Colonic mucosa (tissue), 4 donors: ENCODE data around the gene MAN1A2. TPM values are rescaled to one million over a fixed set of nuclear protein-coding genes. Genes with fewer than 3 reads are reported as not detected.
"Not testable (repeated sequence)": the region's sequence is repeated elsewhere in the genome, so short reads cannot be mapped to it uniquely, and the experiment has no call there.

Source experiments
- DNase-seq: peaks from one replicate; pipeline ENCODE4 v3.0.0-alpha.2; 2020
- H3K27ac ChIP-seq: fragments of 200-600 bp; one replicate; pipeline ENCODE4 v1.8.0; 2021
- H3K27me3 ChIP-seq: fragments of 200-600 bp; one replicate; pipeline ENCODE4 v1.8.0; 2021
- H3K36me3 ChIP-seq: fragments of 200-600 bp; one replicate; pipeline ENCODE4 v1.8.0; 2021
- H3K4me1 ChIP-seq: fragments of 200-600 bp; one replicate; pipeline ENCODE4 v1.8.0; 2021; ENCODE audit warnings: mild to moderate bottlenecking
- H3K4me3 ChIP-seq: fragments of 200-600 bp; one replicate; pipeline ENCODE4 v1.8.0; 2021
- H3K9ac ChIP-seq, 2 donors: one replicate each; pipeline ENCODE4 v1.7.0; 2013; ENCODE audit warnings: control low read depth in 2 of 2, low read depth in 2 of 2, low read length in 2 of 2
- H3K9me3 ChIP-seq: fragments of 200-600 bp; one replicate; pipeline ENCODE4 v1.8.0; 2021
- intact Hi-C: fragments of 100-400 bp; cut with DNase I; formaldehyde crosslinking; loops from one replicate; pipeline ENCODE4 v1.14.1; 2022
- total RNA-seq, 2 donors: library from RNA; stranded (reverse); fragmentation: NEBNext Ultra II Directional in 1 of 2; extraction: Animal tissue kit (Norgen Biotek cat#: 25700) in 1 of 2; gene quantifications; one replicate each; pipeline ENCODE4 v1.2.1, GENCODE V29; 2021
- TF ChIP-seq, protein P1 (sequence below): fragments of 200-600 bp; IDR thresholded peaks from one replicate; pipeline ENCODE4 v1.8.0; 2022; ENCODE audit warnings: antibody characterized with exemption, mild to moderate bottlenecking
- donor health status: healthy.
- donor health status: DM: no; HTN: no; CAD: no.
- donor health status: DM: no; HTN: no; CAD: no.

MAN1A2 gene
- total RNA-seq, 2 donors from 2014 or later = 27.9 to 35.7 TPM

- intact Hi-C loops = loop anchor here (10.0 kb wide), 1 partner anchor 160 kb away; no protein-coding TSS in a partner anchor
- H3K4me3 ChIP-seq = no peak overlapping the region
- no peak overlapping the region for H3K9ac ChIP-seq
- H3K36me3 ChIP-seq = no peaks in the 10 kb centered on the region
- H3K27me3 ChIP-seq = no peaks in the 10 kb centered on the region
- no peaks in the 10 kb centered on the region for H3K4me1 ChIP-seq
- DNase-seq = no peak
- H3K9me3 ChIP-seq = no peaks in the 10 kb centered on the region
- no peak overlapping the region for H3K27ac ChIP-seq
- TF ChIP-seq, protein P1, sequence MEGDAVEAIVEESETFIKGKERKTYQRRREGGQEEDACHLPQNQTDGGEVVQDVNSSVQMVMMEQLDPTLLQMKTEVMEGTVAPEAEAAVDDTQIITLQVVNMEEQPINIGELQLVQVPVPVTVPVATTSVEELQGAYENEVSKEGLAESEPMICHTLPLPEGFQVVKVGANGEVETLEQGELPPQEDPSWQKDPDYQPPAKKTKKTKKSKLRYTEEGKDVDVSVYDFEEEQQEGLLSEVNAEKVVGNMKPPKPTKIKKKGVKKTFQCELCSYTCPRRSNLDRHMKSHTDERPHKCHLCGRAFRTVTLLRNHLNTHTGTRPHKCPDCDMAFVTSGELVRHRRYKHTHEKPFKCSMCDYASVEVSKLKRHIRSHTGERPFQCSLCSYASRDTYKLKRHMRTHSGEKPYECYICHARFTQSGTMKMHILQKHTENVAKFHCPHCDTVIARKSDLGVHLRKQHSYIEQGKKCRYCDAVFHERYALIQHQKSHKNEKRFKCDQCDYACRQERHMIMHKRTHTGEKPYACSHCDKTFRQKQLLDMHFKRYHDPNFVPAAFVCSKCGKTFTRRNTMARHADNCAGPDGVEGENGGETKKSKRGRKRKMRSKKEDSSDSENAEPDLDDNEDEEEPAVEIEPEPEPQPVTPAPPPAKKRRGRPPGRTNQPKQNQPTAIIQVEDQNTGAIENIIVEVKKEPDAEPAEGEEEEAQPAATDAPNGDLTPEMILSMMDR = no peak
Observed at GRCh38 chr1:117324357-117324756, 42.9 kb upstream of the MAN1A2 start.

DNA sequence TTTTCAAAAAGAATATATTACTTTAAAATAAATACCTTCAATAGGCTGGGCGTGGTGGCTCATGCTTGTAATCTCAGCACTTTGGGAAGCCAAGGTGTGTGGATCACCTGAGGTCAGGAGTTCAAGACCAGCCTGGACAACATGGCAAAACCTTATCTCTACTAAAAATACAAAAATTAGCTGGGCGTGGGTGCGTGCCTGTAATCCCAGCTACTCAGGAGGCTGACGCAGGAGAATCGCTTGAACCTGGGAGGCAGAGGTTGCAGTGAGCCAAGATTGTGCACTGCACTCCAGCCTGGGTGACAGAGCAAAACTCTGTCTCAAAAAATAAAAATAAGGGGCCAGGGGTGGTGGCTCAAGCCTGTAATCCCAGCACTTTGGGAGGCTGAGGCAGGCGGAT lies 41.2 kb upstream of the MAN1A2 start:
- not testable (repeated sequence) for H3K9ac ChIP-seq, H3K4me3 ChIP-seq

DNA sequence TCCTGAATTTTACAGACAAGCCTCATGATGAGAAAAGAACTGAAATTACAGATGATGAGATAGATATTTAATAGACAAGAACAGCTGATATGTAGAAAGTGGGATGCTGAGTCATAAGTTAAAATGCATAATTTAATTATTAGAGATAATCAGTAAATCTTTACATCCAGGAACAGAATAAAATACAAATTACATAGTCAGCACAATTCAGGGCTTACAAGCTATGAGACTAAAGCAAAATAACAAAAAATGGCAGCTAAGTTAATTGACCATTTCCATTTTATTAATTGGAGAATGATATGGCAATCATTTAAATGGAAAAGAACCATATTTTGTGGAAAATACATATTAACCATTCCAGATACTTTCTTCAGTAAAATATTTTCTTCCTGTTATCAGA lies 40.2 kb upstream of the MAN1A2 start:
- TF ChIP-seq, protein P1 = no peak
- Histone ChIP-seq H3K4me3 (no peak overlapping the region), H3K36me3 (no peaks in the 10 kb centered on the region), H3K27ac (no peak overlapping the region), H3K4me1 (no peaks in the 10 kb centered on the region), H3K9me3 (no peaks in the 10 kb centered on the region), H3K27me3 (no peaks in the 10 kb centered on the region), H3K9ac (no peak overlapping the region)
- intact Hi-C loops = loop anchor here (10.0 kb wide), 1 partner anchor 158 kb away; no protein-coding TSS in a partner anchor
- DNase-seq = no peak

More for the DNA sequence above, 41.2 kb upstream of the MAN1A2 start:
- not testable (repeated sequence) for H3K27ac ChIP-seq, H3K9me3 ChIP-seq, H3K27me3 ChIP-seq, H3K4me1 ChIP-seq, H3K36me3 ChIP-seq, DNase-seq
- intact Hi-C loops = loop anchor here (10.0 kb wide), 1 partner anchor 159 kb away; no protein-coding TSS in a partner anchor

DNA sequence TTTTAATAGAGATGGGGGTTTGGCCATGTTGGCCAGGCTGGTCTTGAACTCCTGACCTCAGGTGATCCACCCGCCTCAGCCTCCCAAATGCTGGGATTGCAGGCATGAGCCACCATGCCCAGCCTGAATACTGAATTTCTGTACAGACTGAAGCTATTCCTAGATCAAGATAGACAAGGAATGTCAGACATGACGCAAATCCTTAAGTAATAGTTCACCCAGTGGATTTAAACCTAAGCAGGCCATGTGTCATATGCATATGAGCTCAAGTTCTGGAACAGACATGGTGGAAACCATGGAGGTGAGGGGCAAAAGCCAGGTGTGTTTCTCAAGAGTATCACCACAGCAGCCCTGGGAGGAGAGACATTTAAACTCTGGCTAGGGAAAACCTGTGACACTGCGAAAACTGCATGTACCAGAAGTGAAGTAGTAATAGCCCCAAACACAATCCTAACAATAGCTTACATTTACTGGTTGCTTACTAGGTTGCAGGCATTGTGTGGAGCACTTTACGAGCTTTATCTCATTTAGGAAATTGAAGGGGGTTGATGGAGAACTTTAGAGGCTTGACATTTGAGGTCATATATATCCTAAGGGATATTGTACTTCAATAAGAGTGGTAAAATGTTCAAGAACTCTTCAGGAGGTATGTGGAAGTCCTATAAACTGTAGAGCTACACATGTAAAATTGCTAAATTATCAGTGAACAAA lies 31.7 kb upstream of the MAN1A2 start:
- no peak for DNase-seq
- H3K4me3 ChIP-seq = no peak overlapping the region
- H3K9me3 ChIP-seq = no peaks in the 10 kb centered on the region
- no peaks in the 10 kb centered on the region for H3K36me3 ChIP-seq
- H3K27me3 ChIP-seq = no peaks in the 10 kb centered on the region
- no peaks in the 10 kb centered on the region for H3K4me1 ChIP-seq
- intact Hi-C loops = no loop called here
- TF ChIP-seq, protein P1 = no peak
- H3K27ac ChIP-seq = no peak overlapping the region
- H3K9ac ChIP-seq = no peak overlapping the region

GRCh38 chr1:117336088-117336817 lies 31.0 kb upstream of the MAN1A2 start:
- intact Hi-C loops = no loop called here
- TF ChIP-seq, protein P1 = no peak
- Histone ChIP-seq H3K9me3 (no peaks in the 10 kb centered on the region), H3K36me3 (no peaks in the 10 kb centered on the region), H3K4me1 (no peaks in the 10 kb centered on the region), H3K27ac (no peak overlapping the region), H3K9ac (no peak overlapping the region), H3K27me3 (no peaks in the 10 kb centered on the region), H3K4me3 (no peak overlapping the region)
- no peak for DNase-seq
